GM12878 (cell line): ENCODE results near the gene RAP1A. TPM values are rescaled to one million over a fixed set of nuclear protein-coding genes. Genes with fewer than 3 reads are reported as not detected.

Experiments used
- ATAC-seq: fragments of 200-7000 bp; cut with Tn5 transposase; 3 replicates; pipeline ENCODE4 v1.9.1; 2020; ENCODE audit warnings: mild to moderate bottlenecking, moderate library complexity
- BruUV-seq: library from RNA; stranded (reverse); fragments of 400-500 nt; replicated peaks from 2 replicates; lab custom pipeline; 2021; lab: Mats Ljungman, UMichigan
- CTCF ChIA-PET: fragments of 300-600 bp; sonication (Branson Sonifier 250); formaldehyde crosslinking; extraction: SDS; loops from one replicate; lab custom pipeline; 2021; ENCODE audit warnings: inconsistent platforms; lab: Yijun Ruan, JAX
- POLR2A ChIA-PET: fragments of 350-600 bp; formaldehyde crosslinking; extraction: SDS; loops from one replicate; lab custom pipeline; 2021; ENCODE audit warnings: inconsistent platforms; lab: Charles Lee
- RAD21 ChIA-PET: fragments of 300-600 bp; sonication (Branson Sonifier 250); formaldehyde crosslinking; loops from one replicate; lab custom pipeline; 2023; ENCODE audit warnings: antibody characterized with exemption; ENCODE audit not compliant: unreplicated experiment; lab: Charles Lee
- SMC1A ChIA-PET: fragments of 300-600 bp; sonication (Branson Sonifier 250); formaldehyde crosslinking; loops from one replicate; lab custom pipeline; 2023; ENCODE audit not compliant: unreplicated experiment, uncharacterized antibody; lab: Charles Lee
- DNase-seq: peaks from one replicate; pipeline ENCODE4 v3.0.0-alpha.2; 2011; ENCODE audit warnings: low read depth, low spot score
- FAIRE-seq: peaks from 3 replicates; lab custom pipeline; 2011; peaks lifted over from hg19 to GRCh38; lab: Jason Lieb, UNC
- H2AFZ ChIP-seq: 2 replicates; pipeline ENCODE4 v1.6.0; 2011; ENCODE audit warnings: low read depth, low read length, control low read depth; ENCODE audit not compliant: control insufficient read depth
- H3K27ac ChIP-seq: 2 replicates; pipeline ENCODE4 v1.5.1; 2011; ENCODE audit warnings: control low read depth; ENCODE audit not compliant: control insufficient read depth, insufficient read depth
- H3K27me3 ChIP-seq, 2 experiments: replicated peaks in 1 of 2; 2 replicates each; pipeline versions ENCODE4 v1.6.0 to v1.6.1; 2011; ENCODE audit warnings: low read length in 1 of 2; ENCODE audit not compliant: control insufficient read depth in 2 of 2, insufficient read depth in 2 of 2
- H3K36me3 ChIP-seq, 2 experiments: 2 replicates each; pipeline ENCODE4 v1.5.1; 2011; ENCODE audit warnings: low read length in 1 of 2; ENCODE audit not compliant: control insufficient read depth in 2 of 2, insufficient read depth in 2 of 2
- H3K4me1 ChIP-seq: 2 replicates; pipeline ENCODE4 v1.6.1; 2011; ENCODE audit warnings: mild to moderate bottlenecking, low read length, moderate library complexity, mixed read lengths; ENCODE audit not compliant: control insufficient read depth, insufficient read depth
- H3K4me2 ChIP-seq: 2 replicates; pipeline ENCODE4 v1.6.0; 2011; ENCODE audit warnings: control low read depth; ENCODE audit not compliant: control insufficient read depth, insufficient read depth
- H3K4me3 ChIP-seq: fragments of 200-600 bp; sonication (generic); 2 replicates; pipeline ENCODE4 v1.5.1; 2016
- H3K79me2 ChIP-seq: 2 replicates; pipeline ENCODE4 v1.6.0; 2011; ENCODE audit warnings: low read length; ENCODE audit not compliant: control insufficient read depth, insufficient read depth
- H3K9ac ChIP-seq: 2 replicates; pipeline ENCODE4 v1.8.0; 2011; ENCODE audit warnings: low read length, control low read depth, mixed read lengths; ENCODE audit not compliant: control insufficient read depth, insufficient read depth
- H3K9me3 ChIP-seq: replicated peaks from 3 replicates; pipeline ENCODE4 v1.5.1; 2011; ENCODE audit warnings: mild to moderate bottlenecking, low read length; ENCODE audit not compliant: control insufficient read depth, insufficient read depth
- H4K20me1 ChIP-seq: 2 replicates; pipeline ENCODE4 v1.6.0; 2011; ENCODE audit not compliant: control insufficient read depth, insufficient read depth
- CTCF ChIP-seq, 3 experiments: IDR thresholded peaks in 2 of 3; conservative IDR thresholded peaks in 1 of 3; 2 replicates each; pipeline ENCODE4 v1.5.1; 2011; ENCODE audit warnings: low read depth in 3 of 3, low read length in 3 of 3, mild to moderate bottlenecking in 3 of 3, control low read depth in 2 of 3, moderate library complexity in 2 of 3, inconsistent platforms in 1 of 3, mixed read lengths in 1 of 3; ENCODE audit not compliant: control insufficient read depth in 2 of 3, insufficient read depth in 1 of 3; ENCODE audit errors: extremely low read depth in 1 of 3
- IRF4 ChIP-seq: IDR thresholded peaks from 2 replicates; pipeline ENCODE4 v1.6.1; 2011; ENCODE audit warnings: low read depth, low read length
- MAX ChIP-seq: IDR thresholded peaks from 2 replicates; pipeline ENCODE4 v1.6.1; 2012; ENCODE audit warnings: low read depth, low read length, improper control_type of control experiment
- NR2C1 ChIP-seq: fragments of 450-650 bp; IDR thresholded peaks from 2 replicates; pipeline ENCODE4 v1.6.1; 2017; ENCODE audit warnings: antibody characterized with exemption, mild to moderate bottlenecking, moderate library complexity
- RUNX3 ChIP-seq: IDR thresholded peaks from 2 replicates; pipeline ENCODE4 v1.6.1; 2012; ENCODE audit warnings: low read length, inconsistent platforms
- ZNF207 ChIP-seq: fragments of 450-650 bp; IDR thresholded peaks from 2 replicates; pipeline ENCODE4 v1.6.1; 2014; ENCODE audit warnings: antibody characterized with exemption, mild to moderate bottlenecking, borderline replicate concordance
- ZNF384 ChIP-seq: IDR thresholded peaks from 2 replicates; pipeline ENCODE4 v1.6.1; 2012; ENCODE audit warnings: low read depth, mild to moderate bottlenecking, low read length, improper control_type of control experiment, borderline replicate concordance
- WGBS: methylation state at CpG from one replicate; pipeline ENCODE4 v1.1.6; 2016; ENCODE audit warnings: low lambda C conversion rate; ENCODE audit not compliant: insufficient replicate concordance, insufficient coverage; ENCODE audit errors: missing lambda C conversion rate; 5-methylcytosine and 5-hydroxymethylcytosine counted together
- in situ Hi-C: fragments of 300-500 bp; cut with MboI; formaldehyde crosslinking; loops from 9 replicates; pipeline ENCODE4 v1.14.3; 2018; ENCODE audit warnings: mixed read lengths
- intact Hi-C: fragments of 100-400 bp; cut with micrococcal nuclease; formaldehyde crosslinking; loops from one replicate; pipeline ENCODE4 v1.14.2; 2022; ENCODE audit not compliant: unreplicated experiment
- polyA plus RNA-seq, 11 experiments: library from polyadenylated mRNA; depleted of rRNA in 4 of 11; unstranded in 6 of 11; stranded (reverse) in 5 of 11; fragments of >200 nt; fragmentation: Nextera tagmentation in 4 of 11; fragmentation: Illumina TruSeq in 1 of 11; extraction: Ambion mirVana in 4 of 11; extraction: Trizol in 1 of 11; gene quantifications; 1 replicate in 1 of 11; 2 replicates in 10 of 11; pipeline versions ENCODE4 v1.2.1 to v1.2.3, GENCODE V29; 2011 to 2016; ENCODE audit warnings: inconsistent platforms in 2 of 11, missing spikeins in 2 of 11, low read depth in 1 of 11
- total RNA-seq, 4 experiments: library from RNA; depleted of rRNA in 3 of 4; stranded (reverse); fragments of >200 nt in 3 of 4; fragmentation: Illumina TruSeq in 1 of 4; extraction: Trizol in 1 of 4; gene quantifications; 2 replicates each; pipeline versions ENCODE4 v1.2.1 to v1.2.3, GENCODE V29; 2013 to 2021

The RAP1A gene
- total and polyA plus RNA-seq, 10 of the 15 experiments (the other 5 are each of a cell fraction or from before 2014, with no cell fraction given) = 38.4 to 213 (median 86.0) TPM

GRCh38 chr1:111585447-111586086, 34.0 kb upstream of the RAP1A start:
- no TSS peak for BruUV-seq
- H3K27me3 ChIP-seq = no peaks in the 10 kb centered on the region
- ATAC-seq (no peak), DNase-seq (no peak), FAIRE-seq (no peak)
- peaks cover 32% of the 10 kb centered on the region for H3K4me1 ChIP-seq
- TF ChIP-seq MAX (no peak), IRF4 (no peak), CTCF (IDR thresholded peaks at IDR 0.05 in 2 of 3, conservative IDR thresholded peaks at IDR 0.05 in 1 of 3; ENCODE audit: control insufficient read depth in 2 of 3, extremely low read depth in 1 of 3, insufficient read depth in 1 of 3, low read depth in 3 of 3, low read length in 3 of 3) (no peak), NR2C1 (no peak), ZNF384 (no peak), RUNX3 (no peak), ZNF207 (no peak)
- no peaks in the 10 kb centered on the region for H3K9me3 ChIP-seq
- intact Hi-C loops (no loop called here), in situ Hi-C loops (no loop called here)
- H3K27ac ChIP-seq = no peak overlapping the region
- H3K9ac ChIP-seq = no peak overlapping the region
- WGBS = 100% methylated on average over 1 of the region's 1 CpG
- no peak overlapping the region for H3K4me3 ChIP-seq
- SMC1A ChIA-PET = interaction anchor here (0.6 to 16.7 kb wide), 12 partner anchors 8 to 142 kb away, joined by 3 to 446 read pairs (median 6); partner anchors contain the start of gene RAP1A
- H2AFZ ChIP-seq = no peak overlapping the region
- CTCF ChIA-PET = interaction anchor here (0.9 to 1.1 kb wide), 2 partner anchors 14 to 15 kb away, joined by 3 read pairs; no protein-coding TSS in a partner anchor
- H4K20me1 ChIP-seq = no peaks in the 10 kb centered on the region
- POLR2A ChIA-PET = interaction anchor here (1.2 kb wide), 1 partner anchor 9 kb away, joined by 3 read pairs; no protein-coding TSS in a partner anchor
- no peak overlapping the region for H3K4me2 ChIP-seq
- H3K36me3 ChIP-seq = no peaks in the 10 kb centered on the region
- no peaks in the 10 kb centered on the region for H3K79me2 ChIP-seq
- RAD21 ChIA-PET = interaction anchor here (0.8 to 11.4 kb wide), 3 partner anchors 35 to 78 kb away, joined by 3 to 331 read pairs (median 9); partner anchors contain the start of gene RAP1A
